ENCODE measurements around the gene CNIH4. TPM values are rescaled to one million over a fixed set of nuclear protein-coding genes. Genes with fewer than 3 reads are reported as not detected.
A peak's percentile ranks its signal among the peaks of the same experiment; 100 is the strongest.

The CNIH4 gene
- total RNA-seq, 1 donor from 2014 or later = 36.1 TPM

GRCh38 chr1:224321706-224322105, 35.0 kb upstream of the CNIH4 start:
- TF ChIP-seq POLR2A (IDR thresholded peaks at IDR 0.05) (no peak), POLR2AphosphoS5 (IDR thresholded peaks at IDR 0.05; ENCODE audit: insufficient read depth in 1 of 2, low read depth in 1 of 2) (no peak), CTCF (IDR thresholded peaks at IDR 0.05) (no peak)
- H3K36me3 ChIP-seq = no peaks in the 10 kb centered on the region
- H3K9me3 ChIP-seq = no peaks in the 10 kb centered on the region
- H3K27me3 ChIP-seq = no peaks in the 10 kb centered on the region
- peaks cover 10% of the 10 kb centered on the region for H3K4me1 ChIP-seq
- intact Hi-C loops (cut with DNase I) = no loop called here
- no peak overlapping the region for H3K27ac ChIP-seq
- H3K4me3 ChIP-seq = no peak overlapping the region
- DNase-seq (ENCODE audit: extremely low spot score in 2 of 2) = no peak

- DNase-seq (ENCODE audit: extremely low spot score in 2 of 2) = no peak
- peaks cover 35% of the 10 kb centered on the region for H3K4me1 ChIP-seq
- no peaks in the 10 kb centered on the region for H3K9me3 ChIP-seq
- TF ChIP-seq CTCF (IDR thresholded peaks at IDR 0.05) (no peak), POLR2AphosphoS5 (IDR thresholded peaks at IDR 0.05; ENCODE audit: insufficient read depth in 1 of 2, low read depth in 1 of 2) (no peak), POLR2A (IDR thresholded peaks at IDR 0.05) (no peak)
- no peak overlapping the region for H3K27ac ChIP-seq
- H3K36me3 ChIP-seq = peaks cover 0 to 3% of the 10 kb centered on the region in 2 donors
- H3K4me3 ChIP-seq = no peak overlapping the region
- intact Hi-C loops (cut with DNase I) = no loop called here
- H3K27me3 ChIP-seq = no peaks in the 10 kb centered on the region
Measured at GRCh38 chr1:224325959-224326358, 30.7 kb upstream of the CNIH4 start.

- no peak for DNase-seq (ENCODE audit: extremely low spot score in 2 of 2)
- no peak for TF ChIP-seq POLR2A (IDR thresholded peaks at IDR 0.05)
- Histone ChIP-seq H3K9me3 (no peaks in the 10 kb centered on the region), H3K4me3 (peak overlapping the region in 1 of 2 donors; percentile 75), H3K27me3 (no peaks in the 10 kb centered on the region), H3K4me1 (peaks cover 39% of the 10 kb centered on the region), H3K27ac (no peak overlapping the region), H3K36me3 (peaks cover 0 to 3% of the 10 kb centered on the region in 2 donors)
- intact Hi-C loops (cut with DNase I) = no loop called here
Measured at GRCh38 chr1:224328644-224329043, 28.0 kb upstream of the CNIH4 start.

- DNase-seq (ENCODE audit: extremely low spot score in 2 of 2) = no peak
- peaks cover 0 to 3% of the 10 kb centered on the region in 2 donors for H3K36me3 ChIP-seq
- H3K27me3 ChIP-seq = no peaks in the 10 kb centered on the region
- TF ChIP-seq POLR2AphosphoS5 (IDR thresholded peaks at IDR 0.05; ENCODE audit: insufficient read depth in 1 of 2, low read depth in 1 of 2) (no peak), POLR2A (IDR thresholded peaks at IDR 0.05) (no peak), CTCF (IDR thresholded peaks at IDR 0.05) (no peak)
- no peaks in the 10 kb centered on the region for H3K9me3 ChIP-seq
- H3K4me1 ChIP-seq = peaks cover 34% of the 10 kb centered on the region
- H3K27ac ChIP-seq = peak overlapping the region; percentile 88
- intact Hi-C loops (cut with DNase I) = no loop called here
- H3K4me3 ChIP-seq = peak overlapping the region; percentile 56 to 75
Measured at GRCh38 chr1:224329484-224329841, 27.2 kb upstream of the CNIH4 start.

GRCh38 chr1:224329842-224330753, 26.6 kb upstream of the CNIH4 start, which contains the start of gene NVL:
Gene NVL, minus strand, starts transcription at chr1:224330172. Its CDS starts 45 bp downstream, at chr1:224330127.
- peak in 1 of 2 donors; percentile 88 for DNase-seq (ENCODE audit: extremely low spot score in 2 of 2)
- H3K9me3 ChIP-seq = no peaks in the 10 kb centered on the region
- H3K36me3 ChIP-seq = peaks cover 0 to 3% of the 10 kb centered on the region in 2 donors
- H3K27ac ChIP-seq = peak within 1 kb of the TSS; percentile 88
- intact Hi-C loops (cut with DNase I) = no loop called here
- peaks cover 29% of the 10 kb centered on the region for H3K4me1 ChIP-seq
- TF ChIP-seq POLR2A (IDR thresholded peaks at IDR 0.05) = no peak
- TF ChIP-seq CTCF (IDR thresholded peaks at IDR 0.05) = peak in 1 of 3 experiments; percentile 15
- TF ChIP-seq POLR2AphosphoS5 (IDR thresholded peaks at IDR 0.05; ENCODE audit: insufficient read depth in 1 of 2, low read depth in 1 of 2) = peak; percentile 85 to 87
- no peaks in the 10 kb centered on the region for H3K27me3 ChIP-seq
- peak within 1 kb of the TSS; percentile 56 to 75 for H3K4me3 ChIP-seq
